GM12878 (cell line): ENCODE results near the gene GNAL. TPM values are rescaled to one million over a fixed set of nuclear protein-coding genes. Genes with fewer than 3 reads are reported as not detected.
"Not testable (repeated sequence)": the region's sequence is repeated elsewhere in the genome, so short reads cannot be mapped to it uniquely, and the experiment has no call there.

Experiments
- ATAC-seq: fragments of 200-7000 bp; cut with Tn5 transposase; 3 replicates; pipeline ENCODE4 v1.9.1; 2020; ENCODE audit warnings: mild to moderate bottlenecking, moderate library complexity
- BruUV-seq: library from RNA; stranded (reverse); fragments of 400-500 nt; replicated peaks from 2 replicates; lab custom pipeline; 2021; lab: Mats Ljungman, UMichigan
- CTCF ChIA-PET: fragments of 300-600 bp; sonication (Branson Sonifier 250); formaldehyde crosslinking; extraction: SDS; loops from one replicate; lab custom pipeline; 2021; ENCODE audit warnings: inconsistent platforms; lab: Yijun Ruan, JAX
- POLR2A ChIA-PET: fragments of 350-600 bp; formaldehyde crosslinking; extraction: SDS; loops from one replicate; lab custom pipeline; 2021; ENCODE audit warnings: inconsistent platforms; lab: Charles Lee
- RAD21 ChIA-PET: fragments of 300-600 bp; sonication (Branson Sonifier 250); formaldehyde crosslinking; loops from one replicate; lab custom pipeline; 2023; ENCODE audit warnings: antibody characterized with exemption; ENCODE audit not compliant: unreplicated experiment; lab: Charles Lee
- SMC1A ChIA-PET: fragments of 300-600 bp; sonication (Branson Sonifier 250); formaldehyde crosslinking; loops from one replicate; lab custom pipeline; 2023; ENCODE audit not compliant: unreplicated experiment, uncharacterized antibody; lab: Charles Lee
- DNase-seq: peaks from one replicate; pipeline ENCODE4 v3.0.0-alpha.2; 2011; ENCODE audit warnings: low read depth, low spot score
- FAIRE-seq: peaks from 3 replicates; lab custom pipeline; 2011; peaks lifted over from hg19 to GRCh38; lab: Jason Lieb, UNC
- H2AFZ ChIP-seq: 2 replicates; pipeline ENCODE4 v1.6.0; 2011; ENCODE audit warnings: low read depth, low read length, control low read depth; ENCODE audit not compliant: control insufficient read depth
- H3K27ac ChIP-seq: 2 replicates; pipeline ENCODE4 v1.5.1; 2011; ENCODE audit warnings: control low read depth; ENCODE audit not compliant: control insufficient read depth, insufficient read depth
- H3K27me3 ChIP-seq, 2 experiments: replicated peaks in 1 of 2; 2 replicates each; pipeline versions ENCODE4 v1.6.0 to v1.6.1; 2011; ENCODE audit warnings: low read length in 1 of 2; ENCODE audit not compliant: control insufficient read depth in 2 of 2, insufficient read depth in 2 of 2
- H3K36me3 ChIP-seq, 2 experiments: 2 replicates each; pipeline ENCODE4 v1.5.1; 2011; ENCODE audit warnings: low read length in 1 of 2; ENCODE audit not compliant: control insufficient read depth in 2 of 2, insufficient read depth in 2 of 2
- H3K4me1 ChIP-seq: 2 replicates; pipeline ENCODE4 v1.6.1; 2011; ENCODE audit warnings: mild to moderate bottlenecking, low read length, moderate library complexity, mixed read lengths; ENCODE audit not compliant: control insufficient read depth, insufficient read depth
- H3K4me2 ChIP-seq: 2 replicates; pipeline ENCODE4 v1.6.0; 2011; ENCODE audit warnings: control low read depth; ENCODE audit not compliant: control insufficient read depth, insufficient read depth
- H3K4me3 ChIP-seq: fragments of 200-600 bp; sonication (generic); 2 replicates; pipeline ENCODE4 v1.5.1; 2016
- H3K79me2 ChIP-seq: 2 replicates; pipeline ENCODE4 v1.6.0; 2011; ENCODE audit warnings: low read length; ENCODE audit not compliant: control insufficient read depth, insufficient read depth
- H3K9ac ChIP-seq: 2 replicates; pipeline ENCODE4 v1.8.0; 2011; ENCODE audit warnings: low read length, control low read depth, mixed read lengths; ENCODE audit not compliant: control insufficient read depth, insufficient read depth
- H3K9me3 ChIP-seq: replicated peaks from 3 replicates; pipeline ENCODE4 v1.5.1; 2011; ENCODE audit warnings: mild to moderate bottlenecking, low read length; ENCODE audit not compliant: control insufficient read depth, insufficient read depth
- H4K20me1 ChIP-seq: 2 replicates; pipeline ENCODE4 v1.6.0; 2011; ENCODE audit not compliant: control insufficient read depth, insufficient read depth
- ELK1 ChIP-seq: IDR thresholded peaks from 2 replicates; pipeline ENCODE4 v1.6.1; 2012; ENCODE audit warnings: low read depth, low read length, improper control_type of control experiment
- FOS ChIP-seq: IDR thresholded peaks from 3 replicates; pipeline ENCODE4 v1.6.1; 2011; ENCODE audit warnings: borderline replicate concordance; ENCODE audit not compliant: insufficient read length; ENCODE audit errors: extremely low read depth
- IRF5 ChIP-seq: fragments of 450-650 bp; IDR thresholded peaks from 2 replicates; pipeline ENCODE4 v1.6.1; 2017; ENCODE audit warnings: borderline replicate concordance
- POU2F2 ChIP-seq: IDR thresholded peaks from 3 replicates; pipeline ENCODE4 v1.6.1; 2011; ENCODE audit warnings: low read depth, mild to moderate bottlenecking, low read length, borderline replicate concordance
- SREBF2 ChIP-seq: IDR thresholded peaks from 2 replicates; pipeline ENCODE4 v1.6.1; 2012; ENCODE audit warnings: mild to moderate bottlenecking, low read length
- ZNF622 ChIP-seq: fragments of 450-650 bp; IDR thresholded peaks from 2 replicates; pipeline ENCODE4 v1.6.1; 2017; ENCODE audit warnings: mild to moderate bottlenecking, inconsistent platforms
- ZNF687 ChIP-seq: fragments of 450-650 bp; IDR thresholded peaks from 2 replicates; pipeline ENCODE4 v1.6.1; 2017; ENCODE audit warnings: mild to moderate bottlenecking, moderate library complexity
- ZZZ3 ChIP-seq: IDR thresholded peaks from 2 replicates; pipeline ENCODE4 v1.6.1; 2011; ENCODE audit warnings: low read depth; ENCODE audit not compliant: control insufficient read depth, insufficient read length
- WGBS: methylation state at CpG from one replicate; pipeline ENCODE4 v1.1.6; 2016; ENCODE audit warnings: low lambda C conversion rate; ENCODE audit not compliant: insufficient replicate concordance, insufficient coverage; ENCODE audit errors: missing lambda C conversion rate; 5-methylcytosine and 5-hydroxymethylcytosine counted together
- in situ Hi-C: fragments of 300-500 bp; cut with MboI; formaldehyde crosslinking; loops from 9 replicates; pipeline ENCODE4 v1.14.3; 2018; ENCODE audit warnings: mixed read lengths
- intact Hi-C: fragments of 100-400 bp; cut with micrococcal nuclease; formaldehyde crosslinking; loops from one replicate; pipeline ENCODE4 v1.14.2; 2022; ENCODE audit not compliant: unreplicated experiment
- polyA plus RNA-seq, 11 experiments: library from polyadenylated mRNA; depleted of rRNA in 4 of 11; unstranded in 6 of 11; stranded (reverse) in 5 of 11; fragments of >200 nt; fragmentation: Nextera tagmentation in 4 of 11; fragmentation: Illumina TruSeq in 1 of 11; extraction: Ambion mirVana in 4 of 11; extraction: Trizol in 1 of 11; gene quantifications; 1 replicate in 1 of 11; 2 replicates in 10 of 11; pipeline versions ENCODE4 v1.2.1 to v1.2.3, GENCODE V29; 2011 to 2016; ENCODE audit warnings: inconsistent platforms in 2 of 11, missing spikeins in 2 of 11, low read depth in 1 of 11
- total RNA-seq, 4 experiments: library from RNA; depleted of rRNA in 3 of 4; stranded (reverse); fragments of >200 nt in 3 of 4; fragmentation: Illumina TruSeq in 1 of 4; extraction: Trizol in 1 of 4; gene quantifications; 2 replicates each; pipeline versions ENCODE4 v1.2.1 to v1.2.3, GENCODE V29; 2013 to 2021

The GNAL gene
- total and polyA plus RNA-seq, 10 of the 15 experiments (the other 5 are each of a cell fraction or from before 2014, with no cell fraction given) = 0.02 to 0.39 (median 0.05) TPM; not detected in 5

- in situ Hi-C loops (no loop called here), intact Hi-C loops (no loop called here)
- no TSS peak for BruUV-seq
- no peak for DNase-seq
- ChIA-PET SMC1A (no interaction called here), RAD21 (no interaction called here), POLR2A (no interaction called here), CTCF (no interaction called here)
- no peaks in the 10 kb centered on the region for H3K9me3 ChIP-seq
- TF ChIP-seq SREBF2 (no peak), POU2F2 (no peak), ZNF687 (no peak), ZNF622 (no peak), ELK1 (no peak), ZZZ3 (no peak), FOS (no peak), IRF5 (no peak)
- no peak overlapping the region for H3K9ac ChIP-seq
- no peaks in the 10 kb centered on the region for H3K4me1 ChIP-seq
- no peaks in the 10 kb centered on the region for H4K20me1 ChIP-seq
- H3K4me3 ChIP-seq = no peak overlapping the region
- H3K79me2 ChIP-seq = no peaks in the 10 kb centered on the region
- FAIRE-seq = no peak
- H3K27ac ChIP-seq = no peak overlapping the region
- H3K27me3 ChIP-seq = no peaks in the 10 kb centered on the region
- H2AFZ ChIP-seq = no peak overlapping the region
- 44% methylated on average over 7 of the region's 7 CpGs for WGBS
- H3K4me2 ChIP-seq = no peak overlapping the region
- no peaks in the 10 kb centered on the region for H3K36me3 ChIP-seq
- no peak for ATAC-seq
Observed at GRCh38 chr18:11714244-11714918, 25.3 kb downstream of the GNAL start.

GRCh38 chr18:11716767-11717315, 27.8 kb downstream of the GNAL start:
- H3K36me3 ChIP-seq, SMC1A ChIA-PET, CTCF ChIA-PET, POLR2A ChIA-PET, DNase-seq, H3K9me3 ChIP-seq, FAIRE-seq, ATAC-seq, H3K4me1 ChIP-seq, BruUV-seq, H3K4me2 ChIP-seq, in situ Hi-C loops, H3K79me2 ChIP-seq, intact Hi-C loops, H3K9ac ChIP-seq, H4K20me1 ChIP-seq, H3K4me3 ChIP-seq, RAD21 ChIA-PET, H3K27ac ChIP-seq, H3K27me3 ChIP-seq, H2AFZ ChIP-seq: not testable (repeated sequence)
- 58% methylated on average over 16 of the region's 24 CpGs for WGBS
